ENCODE measurements around the gene MIOS. TPM values are rescaled to one million over a fixed set of nuclear protein-coding genes. Genes with fewer than 3 reads are reported as not detected.

MIOS gene
- total RNA-seq (10 to 100 TPM; 17.3 to 27.2 (median 20.0) TPM), polyA plus RNA-seq (10 to 100 TPM in 1 of 2 donors, 1 to 10 TPM in 1; 8.1 to 14.3 TPM)

GRCh38 chr7:7566651-7567611 lies at the start of gene MIOS:
MIOS (plus strand) TSS chr7:7566884; CDS start chr7:7572476, 5,592 bp downstream.
- intact Hi-C loops (cut with DNase I): no loop called here
- Histone ChIP-seq H3K9me3 (no peaks in the 10 kb centered on the region), H3K4me1 (peaks cover 9 to 53% (median 28%) of the 10 kb centered on the region in 3 donors), H3K36me3 (no peaks in the 10 kb centered on the region), H3K27ac (peak within 1 kb of the TSS; percentile 95 to 98 (median 96)), H3K27me3 (no peaks in the 10 kb centered on the region), H3K4me3 (peak within 1 kb of the TSS; percentile 59 to 84 (median 80))
- no peak for TF ChIP-seq CTCF (IDR thresholded peaks at IDR 0.05)
- FAIRE-seq: no peak
- 0% methylated on average over 80 to 96 of the region's 96 CpGs for WGBS, 2 donors
- peak; percentile 86 to 94 (median 92) for DNase-seq
- ATAC-seq: peak; percentile 83 to 91 (median 86)

- intact Hi-C loops (cut with DNase I): no loop called here
- FAIRE-seq (no peak), ATAC-seq (peak in 1 of 4 donors; percentile 41), DNase-seq (no peak)
- H3K27me3 ChIP-seq: no peaks in the 10 kb centered on the region
- H3K4me1 ChIP-seq: no peaks in the 10 kb centered on the region
- no peaks in the 10 kb centered on the region for H3K9me3 ChIP-seq
- H3K36me3 ChIP-seq: no peaks in the 10 kb centered on the region
- H3K27ac ChIP-seq: no peak overlapping the region
- no peak overlapping the region for H3K4me3 ChIP-seq
- WGBS, 2 donors: 42 to 45% methylated on average over 3 of the region's 3 CpGs
- no peak for TF ChIP-seq CTCF (IDR thresholded peaks at IDR 0.05)
Observed at GRCh38 chr7:7517754-7518153, 48.9 kb upstream of the MIOS start.

- WGBS, 2 donors: 98 to 100% methylated on average over 2 of the region's 2 CpGs
- intact Hi-C loops (cut with DNase I): no loop called here
- Histone ChIP-seq H3K36me3 (no peaks in the 10 kb centered on the region), H3K27ac (no peak overlapping the region), H3K4me3 (no peak overlapping the region), H3K27me3 (no peaks in the 10 kb centered on the region), H3K4me1 (no peaks in the 10 kb centered on the region), H3K9me3 (no peaks in the 10 kb centered on the region)
- DNase-seq (no peak), FAIRE-seq (no peak), ATAC-seq (no peak)
- TF ChIP-seq CTCF (IDR thresholded peaks at IDR 0.05): no peak
Observed at GRCh38 chr7:7519056-7519455, 47.6 kb upstream of the MIOS start.

GRCh38 chr7:7519528-7519927 lies 47.2 kb upstream of the MIOS start:
- ATAC-seq (no peak), DNase-seq (no peak), FAIRE-seq (no peak)
- H3K27me3 ChIP-seq: no peaks in the 10 kb centered on the region
- no peak overlapping the region for H3K27ac ChIP-seq
- H3K9me3 ChIP-seq: no peaks in the 10 kb centered on the region
- TF ChIP-seq CTCF (IDR thresholded peaks at IDR 0.05): no peak
- no peak overlapping the region for H3K4me3 ChIP-seq
- no peaks in the 10 kb centered on the region for H3K4me1 ChIP-seq
- no peaks in the 10 kb centered on the region for H3K36me3 ChIP-seq
- intact Hi-C loops (cut with DNase I): no loop called here
- 53 to 56% methylated on average over 2 of the region's 2 CpGs for WGBS, 2 donors

GRCh38 chr7:7521259-7521658 lies 45.4 kb upstream of the MIOS start:
- Histone ChIP-seq H3K27ac (no peak overlapping the region), H3K4me1 (no peaks in the 10 kb centered on the region), H3K9me3 (no peaks in the 10 kb centered on the region), H3K4me3 (no peak overlapping the region), H3K27me3 (no peaks in the 10 kb centered on the region), H3K36me3 (no peaks in the 10 kb centered on the region)
- peak in 1 of 4 donors; percentile 30 for ATAC-seq
- intact Hi-C loops (cut with DNase I): no loop called here
- TF ChIP-seq CTCF (IDR thresholded peaks at IDR 0.05): no peak
- WGBS, 2 donors: 80 to 87% methylated on average over 3 of the region's 3 CpGs
- no peak for DNase-seq
- no peak for FAIRE-seq

All from pancreas (tissue), 10 donors.